DOHH2 (cell line): ENCODE measurements around the gene GABRB1.

Experiments used
- EZH2phosphoT487 ChIP-seq: fragments of 200-600 bp; sonication (generic); IDR thresholded peaks from 2 replicates; pipeline ENCODE4 v1.6.1; 2017; ENCODE audit warnings: borderline replicate concordance, mild to moderate bottlenecking, antibody characterized with exemption, low read length, moderate library complexity, mixed read lengths
- TF ChIP-seq, protein P1 (sequence below): fragments of 200-600 bp; sonication (generic); IDR thresholded peaks from one replicate; pipeline ENCODE4 v1.5.1; 2014; ENCODE audit warnings: antibody characterized with exemption, mild to moderate bottlenecking, low read depth, low read length; ENCODE audit not compliant: poor library complexity, severe bottlenecking

DNA sequence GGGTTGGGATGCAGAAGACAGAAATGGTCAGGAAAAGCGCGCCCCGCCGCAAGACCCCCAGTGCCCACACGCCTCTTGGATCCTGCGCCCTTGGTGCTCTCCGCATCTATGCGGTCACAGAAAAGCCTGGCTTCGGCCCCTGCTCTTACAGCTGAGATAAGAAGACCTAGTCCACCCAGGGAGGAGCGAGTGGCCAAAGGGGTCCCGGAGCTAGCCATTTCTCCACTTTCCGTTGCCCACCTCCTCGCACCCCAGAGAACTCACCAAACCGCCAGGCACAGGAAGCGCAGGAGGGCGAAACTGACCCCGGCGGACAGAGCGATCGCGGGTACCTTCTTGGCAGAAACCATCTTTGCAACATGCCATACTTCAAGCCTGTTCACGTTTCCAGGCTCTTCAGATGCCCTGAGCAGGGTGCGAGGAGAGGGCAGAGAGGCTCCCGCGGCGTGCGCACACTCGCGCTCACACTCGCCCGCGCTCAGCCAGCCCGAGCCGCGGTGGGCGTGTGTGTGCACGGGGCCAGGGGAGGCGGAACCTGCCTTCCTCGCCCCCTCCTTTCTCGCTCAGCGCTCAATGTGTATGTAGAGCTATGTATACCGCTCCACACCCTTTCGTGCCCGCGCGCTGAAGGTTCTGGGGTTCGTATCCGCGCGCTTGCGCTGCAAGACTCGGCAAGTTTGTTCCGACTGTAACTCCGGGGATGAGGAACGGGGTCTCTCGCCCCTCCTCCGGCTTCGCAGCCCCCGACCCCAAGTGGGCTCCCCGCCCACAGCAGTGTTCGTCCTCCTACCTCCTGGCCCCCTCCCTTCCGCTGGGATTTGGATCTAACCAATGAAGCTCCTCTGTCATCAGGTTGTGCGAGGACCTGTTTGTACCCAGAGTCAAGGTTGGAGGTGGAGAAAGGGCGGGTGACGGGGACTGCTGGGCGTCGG, 38.0 kb upstream of the GABRB1 start, which contains the start of gene GABRA4:
- TF ChIP-seq, protein P1, sequence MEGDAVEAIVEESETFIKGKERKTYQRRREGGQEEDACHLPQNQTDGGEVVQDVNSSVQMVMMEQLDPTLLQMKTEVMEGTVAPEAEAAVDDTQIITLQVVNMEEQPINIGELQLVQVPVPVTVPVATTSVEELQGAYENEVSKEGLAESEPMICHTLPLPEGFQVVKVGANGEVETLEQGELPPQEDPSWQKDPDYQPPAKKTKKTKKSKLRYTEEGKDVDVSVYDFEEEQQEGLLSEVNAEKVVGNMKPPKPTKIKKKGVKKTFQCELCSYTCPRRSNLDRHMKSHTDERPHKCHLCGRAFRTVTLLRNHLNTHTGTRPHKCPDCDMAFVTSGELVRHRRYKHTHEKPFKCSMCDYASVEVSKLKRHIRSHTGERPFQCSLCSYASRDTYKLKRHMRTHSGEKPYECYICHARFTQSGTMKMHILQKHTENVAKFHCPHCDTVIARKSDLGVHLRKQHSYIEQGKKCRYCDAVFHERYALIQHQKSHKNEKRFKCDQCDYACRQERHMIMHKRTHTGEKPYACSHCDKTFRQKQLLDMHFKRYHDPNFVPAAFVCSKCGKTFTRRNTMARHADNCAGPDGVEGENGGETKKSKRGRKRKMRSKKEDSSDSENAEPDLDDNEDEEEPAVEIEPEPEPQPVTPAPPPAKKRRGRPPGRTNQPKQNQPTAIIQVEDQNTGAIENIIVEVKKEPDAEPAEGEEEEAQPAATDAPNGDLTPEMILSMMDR: no peak
- no peak for TF ChIP-seq EZH2phosphoT487
